Measurements from ENCODE around the gene PAX5.
A peak's percentile ranks its signal among the peaks of the same experiment; 100 is the strongest.

Gene PAX5

GRCh38 chr9:37037503-37038301 is 3.6 kb upstream of the PAX5 start:
- DNase-seq (ENCODE audit: low read depth in 3 of 3), result no peak

- DNase-seq (ENCODE audit: low read depth in 3 of 3), result no peak
Observed at GRCh38 chr9:37036776-37037502, 2.9 kb upstream of the PAX5 start.

- DNase-seq (ENCODE audit: low read depth in 3 of 3), result no peak
Observed at GRCh38 chr9:37036371-37036775, 2.3 kb upstream of the PAX5 start.

- DNase-seq (ENCODE audit: low read depth in 3 of 3), result no peak
Observed at GRCh38 chr9:37035648-37036370, 1.7 kb upstream of the PAX5 start.

DNA sequence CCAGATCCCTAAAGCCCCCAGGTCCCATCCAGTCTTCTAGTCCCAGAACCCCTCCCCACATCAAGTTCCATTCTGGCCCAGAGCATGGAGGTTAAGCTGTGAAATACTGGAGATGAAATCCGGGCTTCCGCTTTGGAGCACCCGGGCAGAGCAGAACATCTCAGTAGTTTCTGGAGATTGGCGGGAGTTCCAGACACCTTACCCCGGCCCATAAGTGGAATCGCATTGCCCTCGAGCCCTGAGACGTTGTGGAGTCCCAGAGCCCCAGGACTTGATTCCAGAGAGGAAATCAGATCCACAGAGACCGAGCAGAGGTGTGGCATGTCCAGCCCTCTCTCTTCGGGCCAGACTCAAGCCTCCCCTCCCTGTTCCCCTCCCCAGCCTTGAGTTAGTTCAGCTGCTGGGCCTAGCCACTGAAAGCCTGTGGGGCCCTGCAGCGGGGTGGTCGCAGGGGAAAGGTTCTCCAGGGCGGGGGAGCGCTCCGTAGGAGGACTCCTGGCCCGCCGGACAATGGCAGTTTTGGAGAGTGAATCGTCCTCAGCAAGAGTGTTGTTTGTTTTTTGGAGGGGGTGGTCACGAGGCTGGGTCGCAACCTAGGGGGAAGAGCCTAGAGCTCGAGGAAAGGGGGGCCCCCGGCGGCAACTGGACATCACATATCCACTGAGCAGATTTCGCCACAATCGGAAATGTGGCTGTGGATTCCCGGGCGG is 1.0 kb upstream of the PAX5 start:
- DNase-seq (ENCODE audit: low read depth in 3 of 3), result no peak

GRCh38 chr9:37034305-37034937 is 353 bp upstream of the PAX5 start:
- no peak for DNase-seq (ENCODE audit: low read depth in 3 of 3)

DNA sequence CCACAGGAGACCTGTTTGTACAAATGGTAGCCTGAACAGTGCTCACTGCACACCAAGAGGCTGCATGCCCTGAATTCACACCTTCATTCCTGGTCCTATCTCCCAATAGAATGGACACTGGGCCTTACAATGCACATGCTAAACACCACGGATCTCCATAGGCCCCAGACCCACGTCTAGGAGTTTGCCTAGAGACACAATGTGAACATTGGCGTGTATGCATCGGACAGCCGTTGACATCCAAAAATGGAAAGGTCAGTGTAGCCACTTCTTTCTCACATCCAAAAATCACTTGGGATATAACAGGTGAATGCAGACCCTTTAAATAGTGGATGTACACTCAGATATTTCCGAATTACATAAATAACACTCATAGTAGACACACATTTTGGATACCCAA is 927 bp downstream of the PAX5 start:
- DNase-seq (ENCODE audit: low read depth in 3 of 3), result no peak

- no peak for DNase-seq (ENCODE audit: low read depth in 3 of 3)
Observed at GRCh38 chr9:37032713-37033112, 1.4 kb downstream of the PAX5 start.

DNA sequence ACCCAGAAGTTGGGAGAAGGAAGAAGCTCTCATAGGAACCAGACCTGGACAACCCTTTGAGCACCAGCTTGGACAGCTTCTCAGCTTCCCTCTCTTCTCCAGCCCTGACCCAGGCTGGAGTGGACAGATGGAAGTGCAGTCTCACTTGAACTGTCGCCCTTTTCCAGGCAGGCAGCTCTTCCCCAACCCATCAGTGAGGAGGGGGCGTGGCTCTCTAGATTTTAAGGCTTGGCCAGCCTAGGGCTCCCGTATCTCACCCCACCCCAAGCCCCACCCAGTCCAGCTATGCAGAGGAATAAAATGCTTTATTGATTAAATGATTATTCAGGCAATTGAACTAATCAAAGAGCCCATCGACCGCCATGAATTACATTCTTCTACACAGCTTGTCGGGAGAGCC is 2.2 kb downstream of the PAX5 start:
- DNase-seq (ENCODE audit: low read depth in 3 of 3), result no peak

GRCh38 chr9:37031081-37031480 is 3.0 kb downstream of the PAX5 start:
- no peak for DNase-seq (ENCODE audit: low read depth in 3 of 3)

GRCh38 chr9:37030611-37030939 is 3.5 kb downstream of the PAX5 start:
- no peak for DNase-seq (ENCODE audit: low read depth in 3 of 3)

DNA sequence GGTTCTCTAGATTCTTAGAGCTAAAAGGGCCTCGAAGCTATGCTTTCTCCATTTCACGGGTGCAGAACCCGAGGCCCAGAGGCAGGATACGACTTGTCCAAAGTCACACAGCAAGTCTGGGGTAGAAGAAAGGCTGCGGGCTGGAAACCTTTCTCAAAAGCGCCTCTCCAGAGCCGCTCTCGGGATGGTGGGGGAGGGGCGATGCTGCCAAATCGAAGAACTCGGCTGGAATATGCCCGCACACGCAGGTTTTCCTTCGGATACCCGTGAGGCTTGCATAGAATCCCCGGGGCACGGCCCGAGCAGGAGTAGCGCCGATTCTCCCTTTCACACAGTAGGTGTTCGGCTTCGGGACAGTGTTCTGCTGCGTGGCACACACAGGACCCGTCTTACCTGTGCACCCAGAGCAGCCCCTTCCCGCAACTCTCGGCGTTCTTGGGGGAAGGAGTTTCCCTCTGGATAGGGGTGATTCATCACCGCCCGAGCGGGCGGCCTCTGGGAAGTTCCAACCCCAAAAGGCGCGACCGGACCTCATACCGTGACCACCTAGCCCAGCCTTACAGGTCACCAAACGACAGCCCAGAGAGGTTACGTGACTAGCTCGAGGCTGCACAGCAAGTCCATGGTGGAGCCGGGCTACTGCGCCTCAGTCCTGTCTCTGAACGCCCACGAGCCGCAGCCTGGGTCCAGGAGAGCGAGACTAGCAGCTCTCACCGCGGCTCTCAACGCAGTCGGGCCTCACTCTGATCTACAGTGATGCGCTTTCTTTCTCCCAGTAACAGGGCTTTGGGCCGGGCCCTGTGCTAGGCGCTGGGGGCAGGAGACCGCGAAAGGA is 4.1 kb downstream of the PAX5 start:
- DNase-seq (ENCODE audit: low read depth in 3 of 3), result no peak

DNA sequence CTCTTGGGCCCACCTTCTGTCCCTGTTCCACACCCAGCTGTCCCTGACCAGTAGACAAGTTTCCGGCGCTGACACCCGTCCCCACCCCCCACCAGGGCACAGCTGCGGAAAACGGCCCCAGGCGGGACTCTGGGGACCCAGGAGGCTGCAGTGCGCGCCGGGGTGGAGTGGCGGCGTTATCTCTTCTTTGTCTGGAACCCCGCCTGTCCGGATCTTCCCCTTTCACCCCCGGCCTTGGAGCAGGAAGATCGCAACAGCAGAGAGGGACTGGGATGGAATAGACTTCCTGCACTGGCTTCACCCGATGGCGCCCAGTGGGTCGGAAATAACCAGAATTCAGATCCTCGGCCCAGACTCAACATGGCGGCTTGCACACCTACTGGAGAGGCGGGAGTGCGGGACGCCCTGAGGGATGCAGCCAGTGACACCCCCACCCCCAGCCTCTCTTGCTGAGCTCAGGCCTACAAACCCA is 4.7 kb downstream of the PAX5 start:
- no peak for DNase-seq (ENCODE audit: low read depth in 3 of 3)

- DNase-seq (ENCODE audit: low read depth in 3 of 3), result no peak
Observed at GRCh38 chr9:37028420-37029031, 5.5 kb downstream of the PAX5 start.

DNA sequence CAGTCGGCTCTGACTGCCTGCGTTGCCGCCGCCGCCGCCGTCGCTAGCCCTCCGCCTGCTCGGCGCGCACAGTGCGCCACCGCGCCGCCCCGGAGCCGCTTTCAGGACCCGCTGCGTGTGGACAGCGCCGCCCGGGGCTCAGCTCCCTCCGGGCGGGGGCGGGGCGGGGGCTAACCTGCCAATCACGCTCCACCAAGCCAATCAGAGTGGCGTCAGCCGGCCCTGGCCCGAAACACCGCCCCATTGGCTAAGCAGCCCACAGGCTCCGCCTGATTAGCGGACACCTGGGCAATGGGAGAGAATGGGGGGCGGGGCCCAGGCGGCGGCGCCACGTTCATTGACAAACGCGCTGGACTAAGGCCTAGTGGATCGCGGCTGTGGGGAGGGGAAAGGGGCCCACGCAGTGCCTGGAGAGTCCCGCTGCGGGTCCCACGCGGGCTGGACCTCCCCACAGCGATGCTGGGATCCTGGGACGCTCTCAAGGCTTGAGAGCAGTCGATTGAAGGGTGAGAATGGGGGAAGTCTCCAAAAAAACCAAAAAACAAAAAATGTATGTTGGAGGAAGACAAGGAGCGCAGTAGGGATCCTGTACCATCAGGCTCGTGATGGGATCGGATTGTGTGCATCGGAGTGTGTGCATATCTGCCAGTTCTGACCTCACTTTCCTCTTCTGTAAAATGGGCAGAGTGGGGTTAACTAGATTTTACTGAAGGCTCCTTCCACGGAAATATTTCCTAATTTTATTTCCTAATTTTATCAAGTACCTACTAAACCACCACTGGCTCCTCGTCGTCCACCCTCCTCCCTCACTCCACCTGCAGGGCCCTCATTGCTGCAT is 6.3 kb downstream of the PAX5 start:
- peak; percentile 85 to 90 (median 89) for DNase-seq (ENCODE audit: low read depth in 3 of 3)

- DNase-seq (ENCODE audit: low read depth in 3 of 3), result no peak
Observed at GRCh38 chr9:37026931-37027581, 7.0 kb downstream of the PAX5 start.

GRCh38 chr9:37026113-37026930 is 7.7 kb downstream of the PAX5 start:
- no peak for DNase-seq (ENCODE audit: low read depth in 3 of 3)

GRCh38 chr9:37025823-37026112 is 8.3 kb downstream of the PAX5 start:
- DNase-seq (ENCODE audit: low read depth in 3 of 3), result no peak

All from stimulated activated CD4-positive, alpha-beta T cell treated with anti-CD3 and anti-CD28 coated beads, TNF-alpha, amount 100 ng/mL, for 48 hours (primary cell).